Endothelial cell of umbilical vein (primary cell): ENCODE data around the gene VDR. TPM values are rescaled to one million over a fixed set of nuclear protein-coding genes. Genes with fewer than 3 reads are reported as not detected.

Experiments
- BruUV-seq: library from RNA; stranded (reverse); fragments of 400-500 nt; replicated peaks from 2 replicates; lab custom pipeline; 2021; lab: Mats Ljungman, UMichigan
- CTCF ChIA-PET: fragments of 300-600, 350-600 bp; sonication (Branson Sonifier 250); formaldehyde crosslinking; loops from one replicate; lab custom pipeline; 2021; ENCODE audit warnings: antibody characterized with exemption, inconsistent platforms; lab: Charles Lee
- POLR2A ChIA-PET: fragments of 300-600, 350-600 bp; sonication (Branson Sonifier 250); formaldehyde crosslinking; loops from one replicate; lab custom pipeline; 2021; ENCODE audit warnings: antibody characterized with exemption, inconsistent platforms; lab: Charles Lee
- DNase-seq: peaks from one replicate; pipeline ENCODE4 v3.0.0-alpha.2; 2011; ENCODE audit warnings: low read depth, low spot score
- FAIRE-seq: peaks from 2 replicates; lab custom pipeline; 2011; peaks lifted over from hg19 to GRCh38; lab: Jason Lieb, UNC
- H2AFZ ChIP-seq: 2 replicates; pipeline ENCODE4 v1.6.0; 2012; ENCODE audit warnings: low read depth, low read length, control low read depth, inconsistent platforms
- H3K27ac ChIP-seq: 2 replicates; pipeline ENCODE4 v1.5.1; 2011; ENCODE audit warnings: low read depth, mild to moderate bottlenecking, control low read depth, low read length, moderate library complexity; ENCODE audit not compliant: insufficient read depth
- H3K27me3 ChIP-seq, 2 experiments: 2 replicates each; pipeline versions ENCODE4 v1.6.0 to v1.6.1; 2011; ENCODE audit warnings: low read length in 2 of 2, mixed read lengths in 1 of 2; ENCODE audit not compliant: control insufficient read depth in 2 of 2, insufficient read depth in 2 of 2
- H3K36me3 ChIP-seq, 2 experiments: 2 replicates in 1 of 2; 3 replicates in 1 of 2; pipeline ENCODE4 v1.5.1; 2011; ENCODE audit warnings: low read length in 2 of 2, mild to moderate bottlenecking in 1 of 2, moderate library complexity in 1 of 2; ENCODE audit not compliant: control insufficient read depth in 2 of 2, insufficient read depth in 2 of 2; ENCODE audit errors: extremely low read depth in 1 of 2
- H3K4me1 ChIP-seq: 3 replicates; pipeline ENCODE4 v1.5.1; 2011; ENCODE audit warnings: mild to moderate bottlenecking, low read length; ENCODE audit not compliant: control insufficient read depth, insufficient read depth; ENCODE audit errors: extremely low read depth
- H3K4me2 ChIP-seq: 2 replicates; pipeline ENCODE4 v1.6.1; 2011; ENCODE audit warnings: low read length, control low read depth, mixed read lengths; ENCODE audit not compliant: insufficient read depth
- H3K4me3 ChIP-seq, 3 experiments: fragments of 200-600 bp in 1 of 3; sonication (generic), shearing (Covaris generic) in 1 of 3; replicated peaks in 1 of 3; 2 replicates each; pipeline ENCODE4 v1.5.1; 2011 to 2016; ENCODE audit warnings: control low read depth in 3 of 3, low read length in 3 of 3, mild to moderate bottlenecking in 2 of 3, inconsistent platforms in 1 of 3, low read depth in 1 of 3, moderate library complexity in 1 of 3; ENCODE audit not compliant: insufficient read depth in 1 of 3
- H3K79me2 ChIP-seq: 2 replicates; pipeline ENCODE4 v1.6.0; 2012; ENCODE audit warnings: low read length, inconsistent platforms; ENCODE audit not compliant: control insufficient read depth, insufficient read depth
- H3K9ac ChIP-seq: replicated peaks from 2 replicates; pipeline ENCODE3; 2011; ENCODE audit warnings: low read length, control low read depth; ENCODE audit not compliant: insufficient read depth; ENCODE audit errors: extremely low read depth
- H3K9me1 ChIP-seq: replicated peaks from 3 replicates; pipeline ENCODE4 v1.6.0; 2011; ENCODE audit warnings: mild to moderate bottlenecking, low read length; ENCODE audit not compliant: control insufficient read depth, insufficient read depth; ENCODE audit errors: extremely low read depth
- H3K9me3 ChIP-seq: replicated peaks from 2 replicates; pipeline ENCODE4 v1.5.1; 2012; ENCODE audit warnings: low read length, inconsistent platforms; ENCODE audit not compliant: control insufficient read depth, insufficient read depth
- H4K20me1 ChIP-seq: replicated peaks from 2 replicates; pipeline ENCODE3; 2011; ENCODE audit warnings: mild to moderate bottlenecking, low read length; ENCODE audit not compliant: control insufficient read depth, insufficient read depth; ENCODE audit errors: extremely low read depth
- EZH2 ChIP-seq: IDR thresholded peaks from 2 replicates; pipeline ENCODE4 v1.6.1; 2012; ENCODE audit warnings: borderline replicate concordance, low read depth, mild to moderate bottlenecking, moderate library complexity, low read length, inconsistent platforms; ENCODE audit not compliant: severe bottlenecking
- FOS ChIP-seq: IDR thresholded peaks from 2 replicates; pipeline ENCODE4 v1.6.1; 2011; ENCODE audit warnings: mild to moderate bottlenecking, low read length, moderate library complexity, borderline replicate concordance; ENCODE audit not compliant: insufficient read depth
- GATA2 ChIP-seq: IDR thresholded peaks from 2 replicates; pipeline ENCODE4 v1.7.0; 2011; ENCODE audit warnings: low read depth, mild to moderate bottlenecking, moderate library complexity, mixed read lengths, low read length; ENCODE audit not compliant: insufficient read length, insufficient read depth
- JUN ChIP-seq: IDR thresholded peaks from 2 replicates; pipeline ENCODE4 v1.6.1; 2011; ENCODE audit warnings: borderline replicate concordance, low read depth; ENCODE audit not compliant: insufficient read length, insufficient read depth
- MYC ChIP-seq: IDR thresholded peaks from one replicate; pipeline ENCODE4 v1.6.1; 2011; ENCODE audit warnings: mild to moderate bottlenecking, low read depth, low read length
- POLR2A ChIP-seq: IDR thresholded peaks from 2 replicates; pipeline ENCODE4 v1.6.1; 2012; ENCODE audit warnings: low read depth, mild to moderate bottlenecking, control low read depth, low read length
- POLR2AphosphoS5 ChIP-seq: IDR thresholded peaks from 2 replicates; pipeline ENCODE4 v1.6.1; 2012; ENCODE audit warnings: low read depth, mild to moderate bottlenecking, control low read depth, low read length, moderate library complexity; ENCODE audit not compliant: insufficient read depth
- dilution Hi-C: fragments of 300-500 bp; cut with MboI; formaldehyde crosslinking; loops from one replicate; pipeline ENCODE4 v1.15.0; 2019; ENCODE audit warnings: low sequenced_read_pairs; ENCODE audit not compliant: extremely low pct_ligation_motif_present
- intact Hi-C: fragments of 100-400 bp; cut with micrococcal nuclease; formaldehyde crosslinking; loops from one replicate; pipeline ENCODE4 v1.10.0; 2022
- polyA plus RNA-seq, 4 experiments: library from polyadenylated mRNA; depleted of rRNA in 3 of 4; stranded (reverse) in 3 of 4; unstranded in 1 of 4; fragments of >200 nt; gene quantifications; 2 replicates each; pipeline versions ENCODE4 v1.2.1 to v1.2.3, GENCODE V29; 2011 to 2012; ENCODE audit warnings: missing spikeins in 1 of 4
- total RNA-seq: library from RNA; stranded (reverse); gene quantifications from 2 replicates; pipeline ENCODE4 v1.2.3, GENCODE V29; 2021
- TF ChIP-seq, protein P1 (sequence below), 2 donors: IDR thresholded peaks; 1 replicate in 1 of 2; 2 replicates in 1 of 2; pipeline ENCODE4 v1.5.1; 2011; ENCODE audit warnings: low read length in 2 of 2, mild to moderate bottlenecking in 2 of 2, moderate library complexity in 2 of 2, control low read depth in 1 of 2, inconsistent platforms in 1 of 2, low read depth in 1 of 2; ENCODE audit not compliant: insufficient read depth in 1 of 2; ENCODE audit errors: extremely low read depth in 1 of 2
- TF ChIP-seq, protein P2 (sequence below): IDR thresholded peaks from 2 replicates; pipeline ENCODE4 v1.6.1; 2011; ENCODE audit not compliant: insufficient read depth, insufficient read length

Gene VDR
- total and polyA plus RNA-seq, 2 donors (not counting 3 experiments of a cell fraction or from before 2014, with no cell fraction given), result 0.73 to 0.91 TPM

DNA sequence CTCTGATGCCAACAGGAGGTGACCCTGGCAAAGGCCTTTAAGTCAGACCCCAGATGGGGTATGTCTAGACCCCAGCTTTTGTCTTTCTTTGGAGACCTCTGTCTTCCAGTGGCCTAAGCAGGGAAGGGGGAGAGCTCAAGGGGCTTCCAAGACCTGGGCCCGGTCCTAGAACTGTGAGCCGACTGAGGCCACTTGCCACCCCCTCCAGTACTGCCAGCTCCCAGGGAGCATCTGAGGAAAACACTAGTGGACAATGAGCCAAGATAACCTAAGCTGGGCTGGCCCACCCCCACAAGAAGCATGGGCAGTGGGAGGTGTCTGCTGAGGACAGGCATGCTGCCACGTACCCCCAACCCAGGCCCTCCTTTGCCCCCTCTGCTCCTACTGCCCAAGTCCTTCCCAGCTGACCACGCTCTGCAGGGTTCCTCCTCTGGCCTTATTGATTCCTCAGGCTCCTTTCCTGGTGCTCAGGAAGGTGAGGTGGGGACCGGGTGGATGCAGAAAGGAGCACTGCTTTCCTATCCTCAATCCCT is 21.1 kb downstream of the VDR start:
- Histone ChIP-seq H3K79me2 (no peaks in the 10 kb centered on the region), H3K9ac (no peak overlapping the region), H3K9me1 (no peaks in the 10 kb centered on the region), H4K20me1 (no peaks in the 10 kb centered on the region), H3K27me3 (peaks cover 0 to 2% of the 10 kb centered on the region in 2 experiments), H3K4me3 (no peak overlapping the region), H3K4me1 (no peaks in the 10 kb centered on the region), H3K27ac (no peak overlapping the region), H3K36me3 (no peaks in the 10 kb centered on the region), H3K4me2 (no peak overlapping the region), H3K9me3 (no peaks in the 10 kb centered on the region), H2AFZ (no peak overlapping the region)
- TF ChIP-seq POLR2AphosphoS5 (no peak), MYC (no peak), POLR2A (no peak), JUN (no peak), GATA2 (no peak), EZH2 (no peak), FOS (no peak)
- TF ChIP-seq, protein P1, sequence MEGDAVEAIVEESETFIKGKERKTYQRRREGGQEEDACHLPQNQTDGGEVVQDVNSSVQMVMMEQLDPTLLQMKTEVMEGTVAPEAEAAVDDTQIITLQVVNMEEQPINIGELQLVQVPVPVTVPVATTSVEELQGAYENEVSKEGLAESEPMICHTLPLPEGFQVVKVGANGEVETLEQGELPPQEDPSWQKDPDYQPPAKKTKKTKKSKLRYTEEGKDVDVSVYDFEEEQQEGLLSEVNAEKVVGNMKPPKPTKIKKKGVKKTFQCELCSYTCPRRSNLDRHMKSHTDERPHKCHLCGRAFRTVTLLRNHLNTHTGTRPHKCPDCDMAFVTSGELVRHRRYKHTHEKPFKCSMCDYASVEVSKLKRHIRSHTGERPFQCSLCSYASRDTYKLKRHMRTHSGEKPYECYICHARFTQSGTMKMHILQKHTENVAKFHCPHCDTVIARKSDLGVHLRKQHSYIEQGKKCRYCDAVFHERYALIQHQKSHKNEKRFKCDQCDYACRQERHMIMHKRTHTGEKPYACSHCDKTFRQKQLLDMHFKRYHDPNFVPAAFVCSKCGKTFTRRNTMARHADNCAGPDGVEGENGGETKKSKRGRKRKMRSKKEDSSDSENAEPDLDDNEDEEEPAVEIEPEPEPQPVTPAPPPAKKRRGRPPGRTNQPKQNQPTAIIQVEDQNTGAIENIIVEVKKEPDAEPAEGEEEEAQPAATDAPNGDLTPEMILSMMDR (IDR thresholded peaks at IDR 0.05; ENCODE audit: extremely low read depth in 1 of 2, insufficient read depth in 1 of 2, low read depth in 1 of 2, low read length in 2 of 2), result no peak
- TF ChIP-seq, protein P2, sequence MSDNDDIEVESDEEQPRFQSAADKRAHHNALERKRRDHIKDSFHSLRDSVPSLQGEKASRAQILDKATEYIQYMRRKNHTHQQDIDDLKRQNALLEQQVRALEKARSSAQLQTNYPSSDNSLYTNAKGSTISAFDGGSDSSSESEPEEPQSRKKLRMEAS, result no peak
- dilution Hi-C loops, result no loop called here
- FAIRE-seq, result no peak
- ChIA-PET POLR2A (no interaction called here), CTCF (interaction anchor here (0.9 to 1.3 kb wide), 2 partner anchors 11 to 22 kb away, joined by 3 to 5 read pairs; partner anchors contain the start of gene VDR)
- BruUV-seq, result no TSS peak
- no peak for DNase-seq
- intact Hi-C loops, result no loop called here
